ENCODE results near the gene EHF.

The EHF gene

DNA sequence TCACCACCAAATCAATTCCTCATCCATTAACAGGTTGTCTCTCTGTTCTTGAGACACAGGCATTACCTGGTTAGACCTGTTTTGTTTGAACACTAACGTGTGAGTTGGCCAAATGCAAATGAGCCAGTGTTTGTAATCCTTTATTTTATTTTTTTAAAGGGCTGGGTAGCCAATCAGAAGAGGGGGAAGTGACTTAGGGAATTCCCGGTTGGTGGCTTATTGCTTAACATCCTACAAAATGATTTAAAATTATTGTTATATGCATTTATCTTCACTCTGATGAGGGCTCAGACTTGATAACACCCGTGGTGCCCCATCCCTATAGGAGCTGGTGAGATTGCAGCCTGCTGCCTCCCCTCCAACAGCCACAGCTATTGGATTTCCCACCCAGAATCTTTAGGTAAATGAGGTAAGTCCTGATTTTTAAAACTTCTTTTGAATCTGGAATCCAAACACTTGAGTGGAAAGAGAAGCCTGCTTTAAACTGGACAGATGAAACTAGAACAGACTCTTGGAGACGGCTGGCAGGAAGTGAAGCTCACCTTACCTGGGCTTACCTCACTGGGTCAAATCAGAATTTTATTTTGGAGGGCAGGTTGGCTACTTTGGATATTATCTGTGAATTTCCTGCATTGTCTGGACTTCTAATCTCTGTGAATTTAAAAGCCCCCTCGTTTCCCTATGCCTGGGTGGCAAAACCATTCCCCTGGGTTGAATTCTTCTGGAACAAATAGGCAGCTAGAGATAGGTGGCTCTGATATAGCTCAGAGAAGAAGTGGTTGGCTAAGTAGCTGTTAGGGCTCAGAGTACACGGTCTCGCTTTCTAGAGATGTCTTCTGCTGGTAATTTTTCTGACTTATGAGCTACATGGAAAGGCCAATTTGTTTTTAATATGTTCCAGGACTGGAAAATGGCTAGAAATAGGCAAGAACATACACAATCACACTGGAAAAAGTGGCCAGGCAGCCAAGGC lies at the start of gene EHF:
EHF (plus strand) TSS at position 274 of the 973 bp plus-strand sequence. CDS start 21,538 bp downstream, outside the sequence.
- peak within 1 kb of the TSS; percentile 92 for H3K4me3 ChIP-seq (ENCODE audit: low read length)
- TF ChIP-seq, protein P1, sequence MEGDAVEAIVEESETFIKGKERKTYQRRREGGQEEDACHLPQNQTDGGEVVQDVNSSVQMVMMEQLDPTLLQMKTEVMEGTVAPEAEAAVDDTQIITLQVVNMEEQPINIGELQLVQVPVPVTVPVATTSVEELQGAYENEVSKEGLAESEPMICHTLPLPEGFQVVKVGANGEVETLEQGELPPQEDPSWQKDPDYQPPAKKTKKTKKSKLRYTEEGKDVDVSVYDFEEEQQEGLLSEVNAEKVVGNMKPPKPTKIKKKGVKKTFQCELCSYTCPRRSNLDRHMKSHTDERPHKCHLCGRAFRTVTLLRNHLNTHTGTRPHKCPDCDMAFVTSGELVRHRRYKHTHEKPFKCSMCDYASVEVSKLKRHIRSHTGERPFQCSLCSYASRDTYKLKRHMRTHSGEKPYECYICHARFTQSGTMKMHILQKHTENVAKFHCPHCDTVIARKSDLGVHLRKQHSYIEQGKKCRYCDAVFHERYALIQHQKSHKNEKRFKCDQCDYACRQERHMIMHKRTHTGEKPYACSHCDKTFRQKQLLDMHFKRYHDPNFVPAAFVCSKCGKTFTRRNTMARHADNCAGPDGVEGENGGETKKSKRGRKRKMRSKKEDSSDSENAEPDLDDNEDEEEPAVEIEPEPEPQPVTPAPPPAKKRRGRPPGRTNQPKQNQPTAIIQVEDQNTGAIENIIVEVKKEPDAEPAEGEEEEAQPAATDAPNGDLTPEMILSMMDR (IDR thresholded peaks at IDR 0.05; ENCODE audit: insufficient read depth, low read depth, low read length, missing control alignments): no peak
- DNase-seq (ENCODE audit: low read depth): peak; percentile 98

DNA sequence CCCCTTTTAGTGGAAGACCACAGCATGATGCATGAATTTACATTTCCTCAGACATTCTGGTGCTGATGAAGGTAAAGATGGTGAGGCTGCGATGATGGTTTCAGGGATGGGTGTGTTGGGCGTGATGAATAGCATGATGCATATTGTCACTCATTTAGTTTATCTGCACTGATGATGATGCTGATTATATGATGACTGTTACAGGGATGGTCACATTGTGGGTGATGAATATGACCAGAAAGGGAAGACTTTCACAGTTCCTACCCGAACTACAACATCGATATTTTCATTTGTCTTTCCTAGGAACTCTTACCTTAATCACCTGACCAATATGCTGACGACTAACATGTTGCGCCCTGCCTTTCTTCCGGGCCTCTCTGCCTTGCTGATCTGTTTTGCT lies 47.4 kb upstream of the EHF start:
- no peak for DNase-seq (ENCODE audit: low read depth)
- TF ChIP-seq, protein P1 (IDR thresholded peaks at IDR 0.05; ENCODE audit: insufficient read depth, low read depth, low read length, missing control alignments): no peak
- H3K4me3 ChIP-seq (ENCODE audit: low read length): no peak overlapping the region

GRCh38 chr11:34575261-34575660 lies 45.6 kb upstream of the EHF start:
- TF ChIP-seq, protein P1 (IDR thresholded peaks at IDR 0.05; ENCODE audit: insufficient read depth, low read depth, low read length, missing control alignments): no peak
- no peak for DNase-seq (ENCODE audit: low read depth)
- H3K4me3 ChIP-seq (ENCODE audit: low read length): no peak overlapping the region

- no peak for DNase-seq (ENCODE audit: low read depth)
- TF ChIP-seq, protein P1 (IDR thresholded peaks at IDR 0.05; ENCODE audit: insufficient read depth, low read depth, low read length, missing control alignments): no peak
- H3K4me3 ChIP-seq (ENCODE audit: low read length): no peak overlapping the region
Observed at GRCh38 chr11:34575671-34576070, 45.2 kb upstream of the EHF start.

DNA sequence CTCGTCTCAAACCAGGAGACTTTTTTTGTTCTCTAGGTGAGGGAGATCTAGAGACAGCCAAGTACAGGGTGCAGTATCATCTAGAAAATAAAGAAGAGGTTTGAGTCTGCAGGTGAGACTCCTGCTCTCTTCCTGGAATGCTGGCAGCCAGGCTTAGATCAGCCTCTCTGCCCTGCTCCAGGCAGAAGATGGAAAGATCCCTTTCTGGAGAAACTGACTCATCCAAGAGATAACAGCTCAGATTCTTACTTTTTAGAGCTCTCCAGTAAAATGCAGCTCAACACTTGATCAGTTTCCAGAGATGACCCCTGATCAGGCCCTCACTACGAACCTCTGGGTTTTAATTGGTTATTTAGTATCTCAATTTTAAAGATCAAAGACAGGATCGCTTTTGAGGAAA lies 44.6 kb upstream of the EHF start:
- no peak for DNase-seq (ENCODE audit: low read depth)

GRCh38 chr11:34583818-34584217 lies 37.1 kb upstream of the EHF start:
- H3K4me3 ChIP-seq (ENCODE audit: low read length): no peak overlapping the region
- TF ChIP-seq, protein P1 (IDR thresholded peaks at IDR 0.05; ENCODE audit: insufficient read depth, low read depth, low read length, missing control alignments): no peak
- no peak for DNase-seq (ENCODE audit: low read depth)

More for the DNA sequence above, 44.6 kb upstream of the EHF start:
- TF ChIP-seq, protein P1 (IDR thresholded peaks at IDR 0.05; ENCODE audit: insufficient read depth, low read depth, low read length, missing control alignments): no peak
- H3K4me3 ChIP-seq (ENCODE audit: low read length): no peak overlapping the region
